ENCODE data around the gene KIAA1217. TPM values are rescaled to one million over a fixed set of nuclear protein-coding genes. Genes with fewer than 3 reads are reported as not detected.

The KIAA1217 gene
- total RNA-seq, 1 experiment from 2014 or later: 18.6 TPM

DNA sequence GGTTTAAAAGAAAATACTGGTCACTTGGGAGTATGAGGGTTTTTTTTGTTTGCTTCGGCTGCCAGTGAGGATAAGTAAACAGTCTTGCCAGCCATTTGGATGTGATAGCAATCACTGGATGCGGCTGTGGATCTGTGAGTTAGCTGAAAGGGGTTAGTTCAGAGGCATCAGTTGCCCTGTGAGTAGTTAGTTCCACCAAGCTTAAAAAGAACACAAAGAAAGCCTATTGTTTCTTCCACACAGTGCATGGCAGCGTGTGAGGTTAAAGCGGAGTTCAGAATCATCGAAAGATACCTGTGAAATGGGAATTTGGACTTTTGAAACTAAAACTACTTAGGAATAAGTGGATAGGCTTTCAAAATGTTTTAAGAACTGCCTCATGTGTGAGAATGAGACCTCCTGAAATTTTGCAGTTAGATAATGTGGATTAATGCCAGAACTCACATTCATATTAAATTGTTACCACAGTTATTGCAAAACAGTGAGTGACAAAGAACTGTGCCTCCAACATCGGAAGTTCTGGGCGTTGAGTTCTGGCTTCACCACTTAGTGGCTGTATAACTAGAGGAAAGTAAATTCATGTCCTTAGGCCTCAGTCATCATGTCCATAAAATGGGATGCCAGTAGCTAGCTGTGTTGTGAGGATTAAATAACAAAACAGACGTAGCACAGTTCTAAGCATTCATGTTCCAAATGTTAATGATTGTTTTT, 31.3 kb downstream of the KIAA1217 start:
- no peak overlapping the region for H3K4me2 ChIP-seq (ENCODE audit: insufficient read depth, insufficient read length, low read length)
- no peak overlapping the region for H4K8ac ChIP-seq (replicated peaks; ENCODE audit: insufficient read length, low read depth, low read length)
- H3K9ac ChIP-seq (ENCODE audit: extremely low read depth, insufficient read length, low read length): no peak overlapping the region
- H3K27me3 Mint-ChIP-seq (ENCODE audit: low read depth): no peaks in the 10 kb centered on the region
- peaks cover 17% of the 10 kb centered on the region; the same call in 1 of the 2 replicates for H3K4me1 ChIP-seq (ENCODE audit: insufficient read depth, low read length)
- no peak overlapping the region for H3K4ac ChIP-seq (ENCODE audit: low read depth, low read length)
- no peak overlapping the region; a peak in 1 of 5 replicates for H3K4me3 Mint-ChIP-seq
- no peak overlapping the region for H2AFZ ChIP-seq (ENCODE audit: low read length)
- no peak overlapping the region for H3K23ac ChIP-seq (ENCODE audit: insufficient read length, low read depth, low read length)
- no peak overlapping the region for H4K91ac ChIP-seq (ENCODE audit: insufficient read length, low read depth, low read length)
- H3K9me3 ChIP-seq (ENCODE audit: control insufficient read depth, low read depth, low read length): no peaks in the 10 kb centered on the region
- no peaks in the 10 kb centered on the region for H3K9me3 Mint-ChIP-seq
- no peak overlapping the region for H2BK5ac ChIP-seq (ENCODE audit: insufficient read length, low read length)
- no peak overlapping the region for H4K5ac ChIP-seq (ENCODE audit: insufficient read length, low read depth, low read length)
- no peak overlapping the region for H3K14ac ChIP-seq (ENCODE audit: insufficient read depth, low read length)
- TF ChIP-seq, protein P1, sequence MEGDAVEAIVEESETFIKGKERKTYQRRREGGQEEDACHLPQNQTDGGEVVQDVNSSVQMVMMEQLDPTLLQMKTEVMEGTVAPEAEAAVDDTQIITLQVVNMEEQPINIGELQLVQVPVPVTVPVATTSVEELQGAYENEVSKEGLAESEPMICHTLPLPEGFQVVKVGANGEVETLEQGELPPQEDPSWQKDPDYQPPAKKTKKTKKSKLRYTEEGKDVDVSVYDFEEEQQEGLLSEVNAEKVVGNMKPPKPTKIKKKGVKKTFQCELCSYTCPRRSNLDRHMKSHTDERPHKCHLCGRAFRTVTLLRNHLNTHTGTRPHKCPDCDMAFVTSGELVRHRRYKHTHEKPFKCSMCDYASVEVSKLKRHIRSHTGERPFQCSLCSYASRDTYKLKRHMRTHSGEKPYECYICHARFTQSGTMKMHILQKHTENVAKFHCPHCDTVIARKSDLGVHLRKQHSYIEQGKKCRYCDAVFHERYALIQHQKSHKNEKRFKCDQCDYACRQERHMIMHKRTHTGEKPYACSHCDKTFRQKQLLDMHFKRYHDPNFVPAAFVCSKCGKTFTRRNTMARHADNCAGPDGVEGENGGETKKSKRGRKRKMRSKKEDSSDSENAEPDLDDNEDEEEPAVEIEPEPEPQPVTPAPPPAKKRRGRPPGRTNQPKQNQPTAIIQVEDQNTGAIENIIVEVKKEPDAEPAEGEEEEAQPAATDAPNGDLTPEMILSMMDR (conservative IDR thresholded peaks at IDR 0.05): no peak
- H2AK5ac ChIP-seq (ENCODE audit: insufficient read length, low read length): no peak overlapping the region
- no peak overlapping the region for H3K18ac ChIP-seq (ENCODE audit: insufficient read length, low read depth, low read length)
- DNase-seq: no peak
- no peak overlapping the region for H3K27ac ChIP-seq (ENCODE audit: insufficient read length, low read depth, low read length)
- no peaks in the 10 kb centered on the region for H3K23me2 ChIP-seq (ENCODE audit: insufficient read length, low read depth, low read length, poor library complexity, severe bottlenecking)
- H3K56ac ChIP-seq (ENCODE audit: insufficient read length, low read depth, low read length): no peak overlapping the region
- no peaks in the 10 kb centered on the region for H4K20me1 ChIP-seq (ENCODE audit: control insufficient read depth, insufficient read depth, insufficient read length)
- no CpG with 5 or more reads among the region's 8 CpGs for WGBS (ENCODE audit: extremely low coverage, insufficient read length, low lambda C conversion rate)
- no peak overlapping the region for H2BK15ac ChIP-seq (ENCODE audit: low read depth, low read length)
- H2BK12ac ChIP-seq (ENCODE audit: insufficient read length, low read depth, low read length): no peak overlapping the region
- H2BK20ac ChIP-seq (ENCODE audit: low read depth, low read length, poor library complexity, severe bottlenecking): no peak overlapping the region
- H3T11ph ChIP-seq (ENCODE audit: low read length): no peak overlapping the region
- no peaks in the 10 kb centered on the region for H3K27me3 ChIP-seq (ENCODE audit: insufficient read depth, low read length)
- no peaks in the 10 kb centered on the region for H3K36me3 Mint-ChIP-seq (ENCODE audit: insufficient read depth in 1 of 3, low read depth in 3 of 3)
- H3K79me1 ChIP-seq (ENCODE audit: insufficient read depth, low read depth, low read length, poor library complexity, severe bottlenecking): no peaks in the 10 kb centered on the region
- peak overlapping the region; percentile 79 to 90 (median 87) for H3K27ac Mint-ChIP-seq
- H2BK120ac ChIP-seq (ENCODE audit: low read depth, low read length, poor library complexity, severe bottlenecking): no peak overlapping the region
- no peaks in the 10 kb centered on the region for H3K79me2 ChIP-seq (ENCODE audit: insufficient read depth, low read length)
- H3K4me1 Mint-ChIP-seq: peaks cover 34 to 42% of the 10 kb centered on the region in 2 experiments

Data from H9 (cell line).